ENCODE results near the gene PLPP3.

Gene PLPP3

GRCh38 chr1:56493826-56494225, 85.5 kb downstream of the PLPP3 start:
- TF ChIP-seq GATA2 (IDR thresholded peaks at IDR 0.05; ENCODE audit: low read depth, low read length) (no peak), GATA3 (IDR thresholded peaks at IDR 0.05; ENCODE audit: low read depth, low read length) (no peak)

DNA sequence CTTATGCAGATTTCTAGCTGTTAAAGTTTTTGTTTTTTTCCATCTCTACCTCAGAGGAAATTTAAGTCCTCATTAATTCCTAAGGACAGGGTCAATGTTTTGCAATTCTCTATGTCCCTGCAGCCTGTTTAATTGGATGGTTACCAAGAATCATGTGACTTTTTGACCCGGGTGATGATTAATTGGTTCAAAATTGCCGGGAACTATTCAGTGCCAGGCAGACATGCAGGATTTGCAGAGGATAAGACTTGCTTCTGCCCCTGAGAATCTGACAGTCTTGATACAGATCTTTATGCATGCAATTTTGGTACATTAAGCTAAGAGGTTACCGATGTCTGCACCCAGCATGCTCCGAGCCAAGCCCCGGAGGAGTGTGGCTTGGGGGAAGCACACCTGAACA, 87.9 kb downstream of the PLPP3 start:
- TF ChIP-seq GATA2 (IDR thresholded peaks at IDR 0.05; ENCODE audit: low read depth, low read length) (peak; percentile 72), GATA3 (IDR thresholded peaks at IDR 0.05; ENCODE audit: low read depth, low read length) (no peak)

GRCh38 chr1:56490619-56491018, 88.7 kb downstream of the PLPP3 start:
- no peak for TF ChIP-seq GATA2 (IDR thresholded peaks at IDR 0.05; ENCODE audit: low read depth, low read length)
- TF ChIP-seq GATA3 (IDR thresholded peaks at IDR 0.05; ENCODE audit: low read depth, low read length): no peak

- TF ChIP-seq GATA3 (IDR thresholded peaks at IDR 0.05; ENCODE audit: low read depth, low read length) (no peak), GATA2 (IDR thresholded peaks at IDR 0.05; ENCODE audit: low read depth, low read length) (no peak)
Measured at GRCh38 chr1:56489695-56490094, 89.7 kb downstream of the PLPP3 start.

DNA sequence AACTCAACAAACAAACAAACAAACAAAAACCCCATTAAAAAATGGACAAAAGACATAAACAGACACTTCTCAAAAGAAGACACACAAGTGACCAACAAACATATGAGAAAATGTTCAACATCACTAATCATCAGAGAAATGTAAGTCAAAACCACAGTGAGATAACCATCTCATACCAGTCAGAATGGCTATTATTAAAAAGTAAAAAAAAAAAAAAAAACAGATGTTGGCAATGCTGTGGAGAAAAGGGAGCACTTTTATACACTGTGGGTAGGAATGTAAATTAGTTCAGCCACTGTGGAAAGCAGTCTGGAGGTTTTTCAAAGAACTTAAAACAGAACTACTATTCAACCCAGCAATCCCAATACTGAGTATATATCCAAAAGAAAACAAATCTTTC, 94.7 kb downstream of the PLPP3 start:
- TF ChIP-seq GATA3 (IDR thresholded peaks at IDR 0.05; ENCODE audit: low read depth, low read length) (0 out of 2 replicates have a peak, but pooled peaks have one; percentile 18), GATA2 (IDR thresholded peaks at IDR 0.05; ENCODE audit: low read depth, low read length) (no peak)

GRCh38 chr1:56483104-56483503, 96.3 kb downstream of the PLPP3 start:
- no peak for TF ChIP-seq GATA2 (IDR thresholded peaks at IDR 0.05; ENCODE audit: low read depth, low read length)
- no peak for TF ChIP-seq GATA3 (IDR thresholded peaks at IDR 0.05; ENCODE audit: low read depth, low read length)

- no peak for TF ChIP-seq GATA2 (IDR thresholded peaks at IDR 0.05; ENCODE audit: low read depth, low read length)
- TF ChIP-seq GATA3 (IDR thresholded peaks at IDR 0.05; ENCODE audit: low read depth, low read length): no peak
Measured at GRCh38 chr1:56482486-56482885, 96.9 kb downstream of the PLPP3 start.

DNA sequence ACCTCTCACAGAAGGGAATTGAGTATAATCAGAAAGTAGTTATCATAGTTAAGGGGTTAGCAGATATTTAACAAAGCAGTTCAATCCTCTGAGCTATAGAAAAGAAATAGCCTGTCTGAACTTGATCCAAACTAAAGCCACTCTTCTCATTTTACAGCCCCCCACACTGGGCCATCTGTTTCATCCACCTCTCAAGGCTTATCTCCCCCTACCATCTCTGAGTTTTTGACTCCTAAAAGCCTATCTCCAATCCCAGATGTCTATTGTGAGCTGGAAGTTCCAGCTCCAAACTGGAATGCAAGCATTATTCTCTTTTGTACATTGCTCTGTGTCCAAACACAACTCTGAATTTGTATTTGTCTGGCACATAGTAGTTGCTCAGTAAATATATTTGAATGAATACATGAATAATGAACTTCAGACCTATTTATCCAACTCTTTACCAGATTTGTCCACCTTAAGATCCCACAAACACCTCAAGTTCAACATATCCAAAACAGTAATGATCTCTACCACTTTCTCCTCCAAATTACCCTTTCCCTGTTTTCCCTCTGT, 98.1 kb downstream of the PLPP3 start:
- peak; percentile 69 for TF ChIP-seq GATA2 (IDR thresholded peaks at IDR 0.05; ENCODE audit: low read depth, low read length)
- TF ChIP-seq GATA3 (IDR thresholded peaks at IDR 0.05; ENCODE audit: low read depth, low read length): peak; percentile 57; the same call in 1 of the 2 replicates

DNA sequence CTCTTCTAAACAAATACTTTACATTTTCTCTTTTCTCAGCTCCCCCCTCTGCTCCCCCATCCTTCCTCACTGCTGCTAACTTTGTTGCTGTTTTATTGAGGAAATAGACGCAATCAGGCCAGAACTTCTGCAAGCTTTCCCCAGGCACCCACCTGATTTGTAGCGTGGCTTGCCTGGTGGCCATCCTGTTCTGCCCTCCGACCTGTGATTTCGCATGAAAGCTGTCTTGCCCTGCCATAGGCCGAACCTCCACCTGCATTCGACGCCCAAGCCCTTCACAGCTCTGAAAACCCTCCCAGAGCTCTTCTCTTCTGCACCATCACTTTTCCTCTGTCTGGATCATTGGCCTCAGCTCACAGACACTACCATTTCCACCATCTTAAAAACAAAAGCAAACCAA, 100.6 kb downstream of the PLPP3 start:
- no peak for TF ChIP-seq GATA2 (IDR thresholded peaks at IDR 0.05; ENCODE audit: low read depth, low read length)

DNA sequence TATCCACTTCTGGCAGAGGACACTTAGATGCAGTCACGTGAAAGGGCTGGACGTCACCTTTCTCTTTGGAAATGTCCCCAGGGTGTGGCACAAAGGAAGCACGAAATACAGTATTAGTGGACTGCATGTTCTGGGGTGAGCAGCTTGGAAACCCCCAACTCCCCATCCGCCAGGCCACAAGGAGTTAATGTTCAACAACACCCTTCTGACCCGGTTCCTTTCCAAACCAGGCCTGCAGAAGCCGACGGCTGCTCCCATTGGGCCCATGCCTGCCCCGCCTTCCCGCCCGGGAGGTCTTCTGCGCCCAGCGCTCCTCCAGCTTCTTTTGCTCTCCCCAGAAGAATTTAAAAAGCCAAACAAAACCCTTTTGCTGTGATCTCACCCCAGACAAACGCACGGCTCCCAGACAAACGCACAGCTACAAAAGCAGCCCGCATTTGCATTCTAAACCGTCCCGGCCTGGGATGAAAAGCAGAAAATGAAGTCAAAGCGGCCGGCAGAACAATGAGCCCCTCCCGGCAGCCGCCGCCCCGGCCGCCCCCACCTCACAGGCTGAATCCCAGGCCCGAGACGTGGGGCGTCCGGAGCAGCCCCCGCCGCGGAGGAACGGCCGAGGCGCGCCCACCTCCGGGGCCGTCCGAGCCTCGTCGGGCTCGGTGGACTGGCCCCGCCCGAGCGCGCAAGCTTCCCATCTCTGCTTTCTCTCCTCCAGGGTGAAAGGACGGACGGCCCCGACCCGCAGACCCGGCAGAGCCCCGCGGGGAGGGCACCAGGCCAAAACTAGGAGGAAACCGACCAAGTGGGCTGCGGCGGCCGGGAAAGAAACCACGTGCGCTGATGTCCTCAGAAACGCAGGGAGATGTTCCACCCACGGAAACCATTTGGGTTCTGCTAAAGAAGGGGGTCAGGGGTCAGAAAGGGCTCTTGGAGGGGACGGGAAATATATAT, 101.9 kb downstream of the PLPP3 start:
- TF ChIP-seq GATA3 (IDR thresholded peaks at IDR 0.05; ENCODE audit: low read depth, low read length) (no peak), GATA2 (IDR thresholded peaks at IDR 0.05; ENCODE audit: low read depth, low read length) (no peak)

GRCh38 chr1:56473582-56474270, 105.6 kb downstream of the PLPP3 start:
- TF ChIP-seq GATA2 (IDR thresholded peaks at IDR 0.05; ENCODE audit: low read depth, low read length) (no peak), GATA3 (IDR thresholded peaks at IDR 0.05; ENCODE audit: low read depth, low read length) (no peak)

DNA sequence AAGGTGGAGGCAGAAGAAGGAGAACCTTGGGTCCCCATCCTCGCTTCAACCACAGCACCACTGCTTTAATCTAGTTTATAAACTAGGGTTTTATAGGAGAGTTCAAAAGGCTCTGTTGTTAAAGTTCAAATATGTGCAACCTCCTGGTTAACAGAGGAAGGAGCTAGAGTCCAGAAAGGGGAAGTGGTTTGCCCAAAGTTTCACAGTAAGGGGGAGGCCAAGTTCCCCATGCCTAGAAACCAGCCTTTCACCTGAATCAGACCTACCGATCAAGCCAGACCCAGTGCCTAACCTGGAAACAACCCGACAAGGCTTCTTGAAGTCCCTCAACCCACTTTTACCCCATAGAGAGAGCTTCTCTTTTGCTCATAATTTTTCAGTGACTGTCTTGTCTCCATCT, 106.5 kb downstream of the PLPP3 start:
- TF ChIP-seq GATA3 (IDR thresholded peaks at IDR 0.05; ENCODE audit: low read depth, low read length): no peak
- TF ChIP-seq GATA2 (IDR thresholded peaks at IDR 0.05; ENCODE audit: low read depth, low read length): no peak

DNA sequence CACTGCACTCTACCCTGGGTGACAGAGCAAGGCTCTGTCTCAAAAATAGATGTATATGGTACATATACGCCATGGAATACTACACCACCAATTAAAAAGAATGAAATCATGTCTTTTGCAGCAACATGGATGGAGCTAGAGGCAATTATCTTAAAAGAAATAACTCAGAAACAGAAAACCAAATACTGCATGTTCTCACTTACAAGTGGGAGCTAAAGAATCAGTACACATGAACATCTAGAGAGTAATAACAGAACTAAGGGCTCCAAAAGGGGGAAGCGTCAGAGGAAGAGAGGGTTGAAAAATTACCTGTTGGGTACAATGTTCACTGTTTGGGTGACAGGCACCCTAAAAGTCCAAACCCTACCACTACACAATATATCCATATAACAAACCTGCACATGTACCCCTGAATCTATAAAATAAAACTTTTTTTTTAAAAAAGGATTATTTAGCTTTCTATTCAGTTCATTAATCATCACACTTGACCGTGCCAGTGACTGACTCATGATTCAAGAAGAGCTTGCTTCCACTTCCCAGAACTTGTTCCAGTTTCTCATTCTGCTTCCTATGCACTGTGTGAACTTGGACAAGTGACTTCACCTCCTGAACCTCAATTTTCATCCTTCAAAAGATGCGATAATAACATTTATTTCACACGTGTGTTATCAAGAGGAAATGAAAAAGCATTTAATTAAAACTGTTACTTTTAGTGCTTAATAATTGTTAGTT, 109.6 kb downstream of the PLPP3 start:
- TF ChIP-seq GATA3 (IDR thresholded peaks at IDR 0.05; ENCODE audit: low read depth, low read length) (no peak), GATA2 (IDR thresholded peaks at IDR 0.05; ENCODE audit: low read depth, low read length) (no peak)

DNA sequence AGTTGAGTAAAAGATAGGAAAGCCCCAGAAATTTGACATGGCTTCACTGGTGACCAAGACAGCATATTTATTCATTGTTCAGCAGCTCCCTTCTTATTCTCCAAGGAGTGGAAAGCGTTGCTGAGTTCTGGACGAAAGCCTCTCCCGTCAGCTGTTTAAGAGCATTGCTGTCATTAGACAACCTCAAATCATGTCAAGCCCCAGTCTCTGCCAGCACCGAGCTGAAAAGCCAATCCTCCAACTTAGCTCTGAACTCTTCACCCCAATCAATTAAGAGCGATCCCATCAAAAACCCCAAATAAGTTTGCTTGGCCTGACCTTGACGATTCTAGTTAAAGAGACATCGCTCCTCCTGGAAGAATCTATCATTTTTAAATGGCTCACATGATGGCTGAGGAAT, 110.8 kb downstream of the PLPP3 start:
- TF ChIP-seq GATA3 (IDR thresholded peaks at IDR 0.05; ENCODE audit: low read depth, low read length): no peak
- TF ChIP-seq GATA2 (IDR thresholded peaks at IDR 0.05; ENCODE audit: low read depth, low read length): no peak
